Keratinocyte (primary cell): Measurements from ENCODE around the gene ATXN7L1. TPM values are rescaled to one million over a fixed set of nuclear protein-coding genes. Genes with fewer than 3 reads are reported as not detected.

Experiments used
- DNase-seq: peaks from one replicate; pipeline ENCODE4 v3.0.0-alpha.2; 2011; ENCODE audit warnings: low read depth, missing footprints, low spot score
- FAIRE-seq: peaks from 2 replicates; lab custom pipeline; 2011; peaks lifted over from hg19 to GRCh38; lab: Jason Lieb, UNC
- H2AFZ ChIP-seq: 2 replicates; pipeline ENCODE4 v1.6.0; 2012; ENCODE audit warnings: low read length, control low read depth, inconsistent platforms; ENCODE audit not compliant: control insufficient read depth
- H3K27ac ChIP-seq: 2 replicates; pipeline ENCODE4 v1.5.1; 2011; ENCODE audit warnings: low read length; ENCODE audit not compliant: control insufficient read depth, insufficient read depth
- H3K27me3 ChIP-seq: 3 replicates; pipeline ENCODE4 v1.6.0; 2011; ENCODE audit warnings: low read length; ENCODE audit not compliant: control insufficient read depth, insufficient read depth; ENCODE audit errors: extremely low read depth
- H3K36me3 ChIP-seq, 2 experiments: 2 replicates in 1 of 2; 3 replicates in 1 of 2; pipeline ENCODE4 v1.5.1; 2011; ENCODE audit warnings: low read length in 2 of 2, mild to moderate bottlenecking in 1 of 2; ENCODE audit not compliant: control insufficient read depth in 2 of 2, insufficient read depth in 2 of 2; ENCODE audit errors: extremely low read depth in 1 of 2
- H3K4me1 ChIP-seq: 3 replicates; pipeline ENCODE4 v1.5.1; 2011; ENCODE audit warnings: low read length; ENCODE audit not compliant: control insufficient read depth, insufficient read depth; ENCODE audit errors: extremely low read depth
- H3K4me2 ChIP-seq: 3 replicates; pipeline ENCODE4 v1.6.0; 2011; ENCODE audit warnings: low read depth, low read length; ENCODE audit not compliant: control insufficient read depth, insufficient read depth; ENCODE audit errors: extremely low read depth
- H3K4me3 ChIP-seq, 3 experiments: fragments of 200-600 bp in 1 of 3; sonication (generic) in 1 of 3; 2 replicates in 2 of 3; 3 replicates in 1 of 3; pipeline ENCODE4 v1.5.1; 2011 to 2016; ENCODE audit warnings: low read length in 3 of 3, mild to moderate bottlenecking in 3 of 3, control low read depth in 2 of 3, inconsistent platforms in 1 of 3, low read depth in 1 of 3, mixed read lengths in 1 of 3, mixed run types in 1 of 3, moderate library complexity in 1 of 3; ENCODE audit not compliant: control insufficient read depth in 2 of 3, insufficient read depth in 2 of 3; ENCODE audit errors: extremely low read depth in 1 of 3
- H3K79me2 ChIP-seq: 2 replicates; pipeline ENCODE4 v1.6.0; 2012; ENCODE audit warnings: low read length; ENCODE audit not compliant: control insufficient read depth, insufficient read depth
- H3K9ac ChIP-seq: 3 replicates; pipeline ENCODE4 v1.6.0; 2011; ENCODE audit warnings: low read length; ENCODE audit not compliant: control insufficient read depth, insufficient read depth; ENCODE audit errors: extremely low read depth
- H3K9me1 ChIP-seq: 3 replicates; pipeline ENCODE4 v1.6.0; 2011; ENCODE audit warnings: low read length; ENCODE audit not compliant: control insufficient read depth, insufficient read depth; ENCODE audit errors: extremely low read depth
- H3K9me3 ChIP-seq: 2 replicates; pipeline ENCODE4 v1.5.1; 2012; ENCODE audit warnings: low read depth, low read length; ENCODE audit not compliant: control insufficient read depth
- H4K20me1 ChIP-seq: 3 replicates; pipeline ENCODE4 v1.6.0; 2011; ENCODE audit warnings: low read length; ENCODE audit not compliant: control insufficient read depth, insufficient read depth; ENCODE audit errors: extremely low read depth
- EZH2 ChIP-seq: IDR thresholded peaks from one replicate; pipeline ENCODE4 v1.6.1; 2012; ENCODE audit warnings: inconsistent platforms, mild to moderate bottlenecking, low read length, moderate library complexity
- dilution Hi-C: fragments of 300-500 bp; cut with MboI; formaldehyde crosslinking; loops from one replicate; pipeline ENCODE4 v1.7.0; 2020; ENCODE audit warnings: low sequenced_read_pairs; ENCODE audit not compliant: extremely low pct_ligation_motif_present
- polyA plus RNA-seq, 5 experiments: library from polyadenylated mRNA; depleted of rRNA in 3 of 5; stranded (reverse) in 3 of 5; stranded (forward) in 1 of 5; unstranded in 1 of 5; fragments of >200 nt; gene quantifications; 1 replicate in 1 of 5; 2 replicates in 3 of 5; 3 replicates in 1 of 5; pipeline versions ENCODE4 v1.2.1 to v1.2.3, GENCODE V29; 2011 to 2012; ENCODE audit warnings: missing spikeins in 2 of 5, low read depth in 1 of 5, low replicate concordance in 1 of 5
- TF ChIP-seq, protein P1 (sequence below), 3 experiments: IDR thresholded peaks in 1 of 3; conservative IDR thresholded peaks in 1 of 3; optimal IDR thresholded peaks in 1 of 3; 2 replicates in 2 of 3; 3 replicates in 1 of 3; pipeline versions ENCODE3 to v1.5.1; 2011; ENCODE audit warnings: low read length in 3 of 3, mild to moderate bottlenecking in 3 of 3, moderate library complexity in 2 of 3, control low read depth in 1 of 3, inconsistent platforms in 1 of 3; ENCODE audit not compliant: insufficient read depth in 2 of 3; ENCODE audit errors: extremely low read depth in 1 of 3

ATXN7L1 gene
- polyA plus RNA-seq, 1 donor (not counting 4 experiments of a cell fraction or from before 2014, with no cell fraction given): 4.8 TPM

DNA sequence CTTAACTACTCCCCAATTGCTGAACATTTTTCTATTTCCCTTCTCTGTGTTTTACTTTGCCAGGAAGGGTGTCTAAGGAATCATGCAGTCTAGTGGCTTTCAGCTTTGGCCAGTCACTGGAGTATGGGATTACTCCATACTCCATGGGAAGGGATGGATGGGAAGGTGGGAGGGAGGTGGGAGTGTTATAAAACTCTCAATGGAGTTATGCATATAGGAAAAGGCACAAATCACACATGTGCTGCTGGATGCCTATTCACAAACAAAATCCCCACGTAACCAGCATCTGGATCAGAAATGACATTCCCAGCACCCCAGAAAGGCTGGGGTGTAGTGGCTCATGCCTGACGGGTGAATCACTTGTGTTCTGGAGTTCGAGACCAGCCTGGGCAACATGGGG, 125.3 kb downstream of the ATXN7L1 start:
- H3K79me2 ChIP-seq: no peaks in the 10 kb centered on the region
- FAIRE-seq (no peak), DNase-seq (no peak)
- no peak for TF ChIP-seq EZH2
- TF ChIP-seq, protein P1, sequence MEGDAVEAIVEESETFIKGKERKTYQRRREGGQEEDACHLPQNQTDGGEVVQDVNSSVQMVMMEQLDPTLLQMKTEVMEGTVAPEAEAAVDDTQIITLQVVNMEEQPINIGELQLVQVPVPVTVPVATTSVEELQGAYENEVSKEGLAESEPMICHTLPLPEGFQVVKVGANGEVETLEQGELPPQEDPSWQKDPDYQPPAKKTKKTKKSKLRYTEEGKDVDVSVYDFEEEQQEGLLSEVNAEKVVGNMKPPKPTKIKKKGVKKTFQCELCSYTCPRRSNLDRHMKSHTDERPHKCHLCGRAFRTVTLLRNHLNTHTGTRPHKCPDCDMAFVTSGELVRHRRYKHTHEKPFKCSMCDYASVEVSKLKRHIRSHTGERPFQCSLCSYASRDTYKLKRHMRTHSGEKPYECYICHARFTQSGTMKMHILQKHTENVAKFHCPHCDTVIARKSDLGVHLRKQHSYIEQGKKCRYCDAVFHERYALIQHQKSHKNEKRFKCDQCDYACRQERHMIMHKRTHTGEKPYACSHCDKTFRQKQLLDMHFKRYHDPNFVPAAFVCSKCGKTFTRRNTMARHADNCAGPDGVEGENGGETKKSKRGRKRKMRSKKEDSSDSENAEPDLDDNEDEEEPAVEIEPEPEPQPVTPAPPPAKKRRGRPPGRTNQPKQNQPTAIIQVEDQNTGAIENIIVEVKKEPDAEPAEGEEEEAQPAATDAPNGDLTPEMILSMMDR (optimal IDR thresholded peaks at IDR 0.05 in 1 of 3, IDR thresholded peaks at IDR 0.05 in 1 of 3, conservative IDR thresholded peaks at IDR 0.05 in 1 of 3; ENCODE audit: extremely low read depth in 1 of 3, insufficient read depth in 2 of 3, low read length in 3 of 3): no peak
- H3K9me1 ChIP-seq: no peaks in the 10 kb centered on the region
- H3K9ac ChIP-seq: no peak overlapping the region
- H3K36me3 ChIP-seq: no peaks in the 10 kb centered on the region
- H3K4me2 ChIP-seq: no peak overlapping the region
- H3K27ac ChIP-seq: no peak overlapping the region
- H3K4me3 ChIP-seq: no peak overlapping the region
- no peaks in the 10 kb centered on the region for H3K9me3 ChIP-seq
- no peak overlapping the region for H2AFZ ChIP-seq
- no peaks in the 10 kb centered on the region for H4K20me1 ChIP-seq
- dilution Hi-C loops: no loop called here
- no peaks in the 10 kb centered on the region for H3K4me1 ChIP-seq
- no peaks in the 10 kb centered on the region for H3K27me3 ChIP-seq

DNA sequence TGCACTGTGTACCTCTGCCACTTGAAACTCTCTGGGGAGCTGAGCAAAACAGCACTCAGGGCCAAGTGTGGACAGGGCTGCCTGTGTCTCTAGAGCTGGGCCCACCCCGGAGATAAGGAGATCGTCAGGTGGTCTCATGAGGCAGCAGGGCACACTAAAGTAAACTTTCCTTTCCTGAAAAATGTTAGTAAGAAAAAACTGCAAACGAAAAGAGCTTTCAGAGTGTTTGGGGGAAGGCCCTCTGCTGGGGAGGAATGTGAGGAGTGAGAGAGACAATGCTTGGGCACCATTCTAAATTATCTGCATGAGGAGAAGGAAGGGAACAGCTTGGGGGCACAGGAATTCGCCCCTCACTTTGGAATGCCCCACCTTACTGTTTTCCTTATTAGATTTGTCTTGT, 127.7 kb downstream of the ATXN7L1 start:
- TF ChIP-seq EZH2: no peak
- TF ChIP-seq, protein P1 (optimal IDR thresholded peaks at IDR 0.05 in 1 of 3, IDR thresholded peaks at IDR 0.05 in 1 of 3, conservative IDR thresholded peaks at IDR 0.05 in 1 of 3; ENCODE audit: extremely low read depth in 1 of 3, insufficient read depth in 2 of 3, low read length in 3 of 3): no peak
- Histone ChIP-seq H3K36me3 (no peaks in the 10 kb centered on the region), H2AFZ (no peak overlapping the region), H3K4me1 (no peaks in the 10 kb centered on the region), H3K9me1 (no peaks in the 10 kb centered on the region), H3K9ac (no peak overlapping the region), H3K27me3 (no peaks in the 10 kb centered on the region), H4K20me1 (no peaks in the 10 kb centered on the region), H3K27ac (no peak overlapping the region), H3K79me2 (no peaks in the 10 kb centered on the region), H3K4me2 (no peak overlapping the region), H3K9me3 (no peaks in the 10 kb centered on the region), H3K4me3 (no peak overlapping the region)
- FAIRE-seq: no peak
- no peak for DNase-seq
- dilution Hi-C loops: no loop called here
